ENCODE data around the gene GCNT1.
"Not testable (repeated sequence)": the region's sequence is repeated elsewhere in the genome, so short reads cannot be mapped to it uniquely, and the experiment has no call there.

GCNT1 gene

GRCh38 chr9:76441551-76442322 lies 17.2 kb upstream of the GCNT1 start:
- H3K27ac ChIP-seq: peak overlapping the region in 2 of 21 experiments; percentile 35 to 65
- no peak overlapping the region for H3K4me3 ChIP-seq

GRCh38 chr9:76443887-76444286 lies 15.1 kb upstream of the GCNT1 start:
- H3K27ac ChIP-seq: peak overlapping the region in 3 of 21 experiments; percentile 6 to 14 (median 6)
- H3K4me3 ChIP-seq: no peak overlapping the region

- H3K27ac ChIP-seq: peak overlapping the region in 3 of 21 experiments; percentile 6 to 14 (median 6)
- H3K4me3 ChIP-seq: no peak overlapping the region
Observed at GRCh38 chr9:76444322-76444929, 14.6 kb upstream of the GCNT1 start.

- H3K4me3 ChIP-seq: no peak overlapping the region
Observed at GRCh38 chr9:76445976-76446375, 13.0 kb upstream of the GCNT1 start.

GRCh38 chr9:76448501-76448900 lies 10.5 kb upstream of the GCNT1 start:
- H3K4me3 ChIP-seq: no peak overlapping the region
- no peak overlapping the region for H3K27ac ChIP-seq

More at GRCh38 chr9:76445976-76446375, 13.0 kb upstream of the GCNT1 start:
- no peak overlapping the region for H3K27ac ChIP-seq

GRCh38 chr9:76451234-76451633 lies 7.7 kb upstream of the GCNT1 start:
- Histone ChIP-seq H3K27ac (peak overlapping the region in 2 of 21 experiments; percentile 1 to 18), H3K4me3 (no peak overlapping the region)

GRCh38 chr9:76452839-76453238 lies 6.1 kb upstream of the GCNT1 start:
- Histone ChIP-seq H3K27ac (no peak overlapping the region), H3K4me3 (no peak overlapping the region)

- H3K4me3 ChIP-seq: no peak overlapping the region
- no peak overlapping the region for H3K27ac ChIP-seq
Observed at GRCh38 chr9:76453785-76454184, 5.2 kb upstream of the GCNT1 start.

GRCh38 chr9:76454311-76454710 lies 4.7 kb upstream of the GCNT1 start:
- H3K27ac ChIP-seq: no peak overlapping the region
- no peak overlapping the region for H3K4me3 ChIP-seq

- H3K4me3 ChIP-seq: no peak overlapping the region
Observed at GRCh38 chr9:76456202-76456926, 2.6 kb upstream of the GCNT1 start.

GRCh38 chr9:76459694-76460635 lies 983 bp downstream of the GCNT1 start:
- peak overlapping the region; percentile 55 to 80 (median 61) for H3K4me3 ChIP-seq
- H3K27ac ChIP-seq: peak overlapping the region in 19 of 21 experiments; percentile 9 to 82 (median 56)

More at GRCh38 chr9:76456202-76456926, 2.6 kb upstream of the GCNT1 start:
- peak overlapping the region in 2 of 21 experiments; percentile 23 to 29 for H3K27ac ChIP-seq

GRCh38 chr9:76462126-76462525 lies 3.1 kb downstream of the GCNT1 start:
- Histone ChIP-seq H3K27ac (no peak overlapping the region), H3K4me3 (no peak overlapping the region)

GRCh38 chr9:76463211-76463610 lies 4.2 kb downstream of the GCNT1 start:
- no peak overlapping the region for H3K27ac ChIP-seq
- no peak overlapping the region for H3K4me3 ChIP-seq

- Histone ChIP-seq H3K27ac (no peak overlapping the region), H3K4me3 (no peak overlapping the region)
Observed at GRCh38 chr9:76464706-76465105, 5.7 kb downstream of the GCNT1 start.

- H3K4me3 ChIP-seq: no peak overlapping the region
- H3K27ac ChIP-seq: no peak overlapping the region
Observed at GRCh38 chr9:76465442-76466298, 6.7 kb downstream of the GCNT1 start.

GRCh38 chr9:76466299-76466605 lies 7.3 kb downstream of the GCNT1 start:
- Histone ChIP-seq H3K4me3 (no peak overlapping the region), H3K27ac (no peak overlapping the region)

- no peak overlapping the region for H3K4me3 ChIP-seq
- H3K27ac ChIP-seq: no peak overlapping the region
Observed at GRCh38 chr9:76474419-76474818, 15.4 kb downstream of the GCNT1 start.

- no peak overlapping the region for H3K4me3 ChIP-seq
- H3K27ac ChIP-seq: peak overlapping the region in 1 of 21 experiments; percentile 7
Observed at GRCh38 chr9:76475686-76476085, 16.7 kb downstream of the GCNT1 start.

- H3K27ac ChIP-seq, H3K4me3 ChIP-seq: not testable (repeated sequence)
Observed at GRCh38 chr9:76477818-76478217, 18.8 kb downstream of the GCNT1 start.

Measured in skin epidermis (tissue), 12 donors.